Activated gamma-delta T cell (primary cell): ENCODE results near the gene PCDHAC2.

ENCODE experiments used
- DNase-seq: peaks from one replicate; lab custom pipeline; 2025; lab: John Stamatoyannopoulos, UW

PCDHAC2 gene

GRCh38 chr5:140986117-140986521, 19.8 kb downstream of the PCDHAC2 start:
- DNase-seq: no peak

DNA sequence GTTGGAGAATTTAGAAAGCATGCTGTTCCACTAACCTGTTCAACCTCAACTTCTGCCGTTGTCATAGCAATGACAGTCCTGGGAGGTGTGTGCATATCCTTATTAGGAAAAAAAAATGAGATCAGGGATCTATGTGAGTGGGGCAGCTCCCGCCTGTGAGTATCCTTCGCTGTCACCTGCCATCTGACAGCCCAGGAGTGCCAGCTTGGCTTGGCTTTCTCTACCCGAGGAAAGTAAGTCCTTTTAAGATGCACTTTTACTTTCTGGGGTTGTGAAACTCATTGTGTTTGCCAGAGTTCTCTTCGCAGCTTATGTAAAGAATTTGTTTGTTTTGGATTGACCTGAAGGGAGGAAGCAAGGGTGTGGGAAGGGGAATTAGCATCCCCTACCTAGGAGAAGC, 21.8 kb downstream of the PCDHAC2 start:
- no peak for DNase-seq

- DNase-seq: no peak
These were observed 22.3 kb downstream of the PCDHAC2 start for GRCh38 chr5:140988608-140989007.

- DNase-seq: no peak
These were observed 23.2 kb downstream of the PCDHAC2 start for GRCh38 chr5:140989254-140990020.

GRCh38 chr5:140992828-140993227, 26.6 kb downstream of the PCDHAC2 start:
- no peak for DNase-seq

DNA sequence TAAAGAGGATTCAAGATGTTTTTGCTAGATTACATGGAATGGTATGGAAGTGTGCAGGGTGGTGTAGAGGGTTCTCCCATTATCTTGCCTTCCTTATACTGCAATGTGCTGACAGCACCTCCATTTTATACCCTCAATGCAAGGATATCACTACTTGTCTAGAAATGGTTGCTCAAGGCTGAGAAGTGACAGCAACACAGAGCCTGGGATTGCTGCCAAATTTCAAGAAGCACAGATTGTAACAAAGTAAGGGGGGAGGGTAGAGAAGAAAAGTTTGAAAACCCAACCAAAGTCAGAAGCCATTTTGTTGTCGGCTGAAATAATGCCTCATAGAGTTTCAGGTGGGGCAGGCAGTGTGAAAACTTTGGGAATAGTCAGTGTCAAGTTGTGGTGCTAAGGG, 29.8 kb downstream of the PCDHAC2 start:
- DNase-seq: no peak

DNA sequence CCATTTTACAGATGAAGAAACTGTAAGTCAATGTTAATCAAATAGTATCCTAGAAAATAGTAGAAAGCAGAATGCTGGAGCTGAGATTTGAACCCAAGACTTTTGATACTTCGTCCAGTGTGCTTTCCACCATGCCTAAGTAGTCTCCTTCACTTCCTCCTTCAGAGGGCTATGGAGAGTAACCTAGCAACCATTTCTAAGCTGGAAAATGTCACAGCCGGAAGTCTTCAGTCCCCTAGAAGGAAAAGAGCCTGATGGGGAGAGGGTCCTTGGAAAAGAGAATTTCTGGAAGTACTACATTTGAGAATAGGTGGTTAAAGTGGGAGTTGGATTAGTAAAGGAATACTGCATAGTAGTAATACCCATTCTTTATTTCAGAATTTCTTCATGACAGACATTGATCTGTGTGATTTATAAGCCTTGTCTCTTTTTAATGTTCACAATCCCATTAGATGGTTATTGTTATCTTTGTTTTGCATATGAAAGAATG, 32.7 kb downstream of the PCDHAC2 start:
- DNase-seq: no peak

- DNase-seq: no peak
These were observed 35.2 kb downstream of the PCDHAC2 start for GRCh38 chr5:141001446-141001843.

- DNase-seq: no peak
These were observed 35.7 kb downstream of the PCDHAC2 start for GRCh38 chr5:141001844-141002604.

- DNase-seq: no peak
These were observed 36.3 kb downstream of the PCDHAC2 start for GRCh38 chr5:141002605-141002965.

GRCh38 chr5:141003031-141003430, 36.8 kb downstream of the PCDHAC2 start:
- no peak for DNase-seq

- DNase-seq: no peak
These were observed 37.7 kb downstream of the PCDHAC2 start for GRCh38 chr5:141003791-141004611.

- DNase-seq: no peak
These were observed 41.5 kb downstream of the PCDHAC2 start for GRCh38 chr5:141007791-141008190.

DNA sequence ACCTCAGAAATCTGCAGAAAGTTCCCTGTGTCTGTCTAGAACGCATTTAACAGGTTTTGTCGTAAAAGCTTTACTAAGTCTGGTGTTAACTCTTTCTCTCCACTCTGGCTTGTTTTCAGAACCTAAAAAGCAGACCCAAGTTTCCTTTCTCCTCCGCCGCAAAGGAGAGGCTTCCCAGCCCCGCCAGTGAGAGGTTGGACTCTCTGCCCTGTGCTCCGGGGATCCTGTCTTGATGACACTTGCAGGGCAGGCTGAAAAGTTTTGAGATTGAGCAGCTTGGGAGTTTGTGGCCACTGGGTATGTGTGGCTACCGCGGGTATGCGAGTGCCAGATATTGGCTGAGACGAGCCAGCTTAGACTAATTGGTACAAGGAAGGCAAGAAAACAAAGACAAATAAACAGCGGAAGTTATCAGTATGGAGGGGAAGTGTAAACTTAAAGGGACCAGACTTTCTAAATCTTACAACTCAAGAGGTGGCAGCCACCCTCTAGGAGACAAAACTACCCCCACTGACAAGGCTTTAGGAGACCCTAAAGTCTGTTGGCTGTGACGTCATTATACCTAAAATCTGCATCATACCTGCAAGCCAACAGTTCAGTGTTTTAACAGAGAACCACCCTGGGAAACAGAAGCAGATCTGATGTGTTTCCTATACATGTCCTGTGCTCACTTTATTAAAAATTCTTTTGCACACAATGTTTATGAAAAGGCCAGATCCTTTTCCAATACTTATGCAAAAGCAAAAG, 43.9 kb downstream of the PCDHAC2 start:
- DNase-seq: no peak

- DNase-seq: no peak
These were observed 51.7 kb downstream of the PCDHAC2 start for GRCh38 chr5:141017943-141018342.
